OCI-LY1 (cell line): ENCODE measurements around the gene TSNAXIP1.

Experiments used
- H2AFZ ChIP-seq: fragments of 200-600 bp; sonication (generic), shearing (Covaris generic); 2 replicates; pipeline ENCODE4 v1.6.0; 2014; ENCODE audit warnings: antibody characterized with exemption, mild to moderate bottlenecking, low read length
- H3F3A ChIP-seq: fragments of 200-600 bp; sonication (generic), shearing (Covaris generic); 2 replicates; pipeline ENCODE4 v1.6.0; 2014; ENCODE audit warnings: mild to moderate bottlenecking, antibody characterized with exemption, low read length, moderate library complexity; ENCODE audit not compliant: insufficient read depth
- H3K27ac ChIP-seq: fragments of 200-600 bp; sonication (generic); 2 replicates; pipeline ENCODE4 v1.5.1; 2014; ENCODE audit warnings: low read length, mixed run types, mild to moderate bottlenecking, low read depth; ENCODE audit not compliant: poor library complexity, severe bottlenecking
- H3K27me3 ChIP-seq: fragments of 200-600 bp; sonication (generic); 2 replicates; pipeline ENCODE4 v1.6.0; 2014; ENCODE audit warnings: antibody characterized with exemption, mild to moderate bottlenecking, low read length, moderate library complexity; ENCODE audit not compliant: insufficient read depth
- H3K36me3 ChIP-seq: fragments of 200-600 bp; sonication (generic); 2 replicates; pipeline ENCODE4 v1.6.1; 2014; ENCODE audit warnings: mild to moderate bottlenecking, antibody characterized with exemption, low read length, moderate library complexity, mixed read lengths; ENCODE audit not compliant: insufficient read depth
- H3K4me1 ChIP-seq: fragments of 200-600 bp; sonication (generic); 2 replicates; pipeline ENCODE4 v1.5.1; 2014; ENCODE audit warnings: mild to moderate bottlenecking, low read length, moderate library complexity; ENCODE audit not compliant: insufficient read depth, severe bottlenecking
- H3K4me2 ChIP-seq: fragments of 200-600 bp; sonication (generic), shearing (Covaris generic); 2 replicates; pipeline ENCODE4 v1.6.1; 2014; ENCODE audit warnings: low read length
- H3K4me3 ChIP-seq: fragments of 200-600 bp; sonication (generic); 2 replicates; pipeline ENCODE4 v1.5.1; 2014; ENCODE audit warnings: low read length, low read depth, mild to moderate bottlenecking, mixed read lengths; ENCODE audit not compliant: poor library complexity, severe bottlenecking
- H3K79me2 ChIP-seq: fragments of 200-600 bp; shearing (Covaris generic); 2 replicates; pipeline ENCODE4 v1.6.1; 2016; ENCODE audit warnings: mixed run types, low read length, mixed read lengths; ENCODE audit not compliant: insufficient read depth
- H3K9ac ChIP-seq: fragments of 200-600 bp; sonication (generic), shearing (Covaris generic); 2 replicates; pipeline ENCODE4 v1.6.1; 2014; ENCODE audit warnings: mild to moderate bottlenecking, low read length, mixed read lengths
- H3K9me2 ChIP-seq: fragments of 200-600 bp; sonication (generic), shearing (Covaris generic); 2 replicates; pipeline ENCODE4 v1.6.1; 2014; ENCODE audit warnings: low read depth, mild to moderate bottlenecking, low read length, mixed read lengths
- H3K9me3 ChIP-seq: fragments of 200-600 bp; shearing (Covaris generic); 2 replicates; pipeline ENCODE4 v1.6.1; 2014; ENCODE audit warnings: low read length, mixed read lengths
- H4K20me1 ChIP-seq: fragments of 200-600 bp; sonication (generic), shearing (Covaris generic); 2 replicates; pipeline ENCODE4 v1.6.0; 2016; ENCODE audit warnings: mild to moderate bottlenecking, low read length; ENCODE audit not compliant: insufficient read depth
- EZH2 ChIP-seq: fragments of 200-600 bp; sonication (generic), shearing (Covaris generic); IDR thresholded peaks from 2 replicates; pipeline ENCODE4 v1.8.0; 2017; ENCODE audit warnings: borderline replicate concordance, mixed run types, mild to moderate bottlenecking, antibody characterized with exemption, low read length, moderate library complexity, mixed read lengths
- TF ChIP-seq, protein P1 (sequence below): fragments of 200-600 bp; sonication (generic), shearing (Covaris generic); IDR thresholded peaks from 2 replicates; pipeline ENCODE4 v1.5.1; 2017; ENCODE audit warnings: mild to moderate bottlenecking, antibody characterized with exemption, low read length, moderate library complexity, mixed read lengths

The TSNAXIP1 gene

DNA sequence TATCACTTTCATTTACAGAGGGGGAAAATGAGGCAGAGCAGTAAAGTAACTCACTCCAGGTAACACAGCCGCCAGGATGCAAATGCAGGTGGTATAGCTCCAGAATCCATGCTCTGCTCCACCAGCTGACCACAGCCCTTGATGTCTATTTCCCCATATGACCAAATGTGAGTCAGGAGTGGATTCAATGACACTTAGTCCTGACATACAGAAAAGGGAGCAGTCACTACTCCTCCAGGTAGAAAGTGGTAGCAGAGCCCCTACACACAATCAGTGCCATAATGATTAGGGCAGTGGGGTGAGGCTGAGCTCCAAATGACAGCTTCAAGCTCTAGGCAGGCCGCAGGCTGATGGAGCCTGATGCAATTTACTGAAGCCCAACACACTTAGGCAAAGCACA, 44.3 kb upstream of the TSNAXIP1 start:
- H3K9me2 ChIP-seq: no peaks in the 10 kb centered on the region
- H3K27me3 ChIP-seq: no peaks in the 10 kb centered on the region
- H3K36me3 ChIP-seq: no peaks in the 10 kb centered on the region; the same call in 1 of the 2 replicates
- no peaks in the 10 kb centered on the region for H4K20me1 ChIP-seq
- H3K4me3 ChIP-seq: no peak overlapping the region
- H3K79me2 ChIP-seq: no peaks in the 10 kb centered on the region
- no peak for TF ChIP-seq EZH2
- TF ChIP-seq, protein P1, sequence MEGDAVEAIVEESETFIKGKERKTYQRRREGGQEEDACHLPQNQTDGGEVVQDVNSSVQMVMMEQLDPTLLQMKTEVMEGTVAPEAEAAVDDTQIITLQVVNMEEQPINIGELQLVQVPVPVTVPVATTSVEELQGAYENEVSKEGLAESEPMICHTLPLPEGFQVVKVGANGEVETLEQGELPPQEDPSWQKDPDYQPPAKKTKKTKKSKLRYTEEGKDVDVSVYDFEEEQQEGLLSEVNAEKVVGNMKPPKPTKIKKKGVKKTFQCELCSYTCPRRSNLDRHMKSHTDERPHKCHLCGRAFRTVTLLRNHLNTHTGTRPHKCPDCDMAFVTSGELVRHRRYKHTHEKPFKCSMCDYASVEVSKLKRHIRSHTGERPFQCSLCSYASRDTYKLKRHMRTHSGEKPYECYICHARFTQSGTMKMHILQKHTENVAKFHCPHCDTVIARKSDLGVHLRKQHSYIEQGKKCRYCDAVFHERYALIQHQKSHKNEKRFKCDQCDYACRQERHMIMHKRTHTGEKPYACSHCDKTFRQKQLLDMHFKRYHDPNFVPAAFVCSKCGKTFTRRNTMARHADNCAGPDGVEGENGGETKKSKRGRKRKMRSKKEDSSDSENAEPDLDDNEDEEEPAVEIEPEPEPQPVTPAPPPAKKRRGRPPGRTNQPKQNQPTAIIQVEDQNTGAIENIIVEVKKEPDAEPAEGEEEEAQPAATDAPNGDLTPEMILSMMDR: no peak
- no peaks in the 10 kb centered on the region for H3K9me3 ChIP-seq
- peaks cover 12% of the 10 kb centered on the region for H3K4me1 ChIP-seq
- H2AFZ ChIP-seq: no peak overlapping the region
- no peak overlapping the region for H3K27ac ChIP-seq
- H3K4me2 ChIP-seq: no peak overlapping the region
- no peaks in the 10 kb centered on the region for H3F3A ChIP-seq
- no peak overlapping the region for H3K9ac ChIP-seq

DNA sequence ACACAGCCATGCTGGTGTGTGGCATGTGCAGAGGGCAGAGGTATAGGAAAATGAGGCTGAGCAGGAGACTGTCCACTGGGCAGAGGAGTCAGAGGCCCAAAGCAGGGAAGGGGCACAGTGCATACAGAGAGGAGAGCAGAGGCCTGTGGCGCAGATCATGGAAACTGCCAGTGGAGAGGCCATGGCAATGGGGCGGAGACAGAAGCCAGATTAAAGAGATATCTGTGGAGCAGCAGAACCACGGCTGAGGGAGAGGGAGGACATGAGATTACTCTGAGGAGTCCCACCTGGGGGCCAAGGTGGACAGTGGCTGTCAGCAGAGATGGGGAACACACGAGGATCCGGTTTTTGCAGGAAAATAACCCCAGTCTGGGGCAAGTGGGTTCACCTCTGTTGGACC, 43.6 kb upstream of the TSNAXIP1 start:
- peaks cover 12% of the 10 kb centered on the region for H3K4me1 ChIP-seq
- no peak overlapping the region for H3K4me2 ChIP-seq
- H3K36me3 ChIP-seq: no peaks in the 10 kb centered on the region; the same call in 1 of the 2 replicates
- no peaks in the 10 kb centered on the region for H4K20me1 ChIP-seq
- no peaks in the 10 kb centered on the region for H3K79me2 ChIP-seq
- H3K4me3 ChIP-seq: no peak overlapping the region
- no peaks in the 10 kb centered on the region for H3K9me3 ChIP-seq
- H3K27ac ChIP-seq: no peak overlapping the region
- H3K9ac ChIP-seq: no peak overlapping the region
- TF ChIP-seq, protein P1: no peak
- H3F3A ChIP-seq: no peaks in the 10 kb centered on the region
- no peaks in the 10 kb centered on the region for H3K27me3 ChIP-seq
- H2AFZ ChIP-seq: no peak overlapping the region
- H3K9me2 ChIP-seq: no peaks in the 10 kb centered on the region

DNA sequence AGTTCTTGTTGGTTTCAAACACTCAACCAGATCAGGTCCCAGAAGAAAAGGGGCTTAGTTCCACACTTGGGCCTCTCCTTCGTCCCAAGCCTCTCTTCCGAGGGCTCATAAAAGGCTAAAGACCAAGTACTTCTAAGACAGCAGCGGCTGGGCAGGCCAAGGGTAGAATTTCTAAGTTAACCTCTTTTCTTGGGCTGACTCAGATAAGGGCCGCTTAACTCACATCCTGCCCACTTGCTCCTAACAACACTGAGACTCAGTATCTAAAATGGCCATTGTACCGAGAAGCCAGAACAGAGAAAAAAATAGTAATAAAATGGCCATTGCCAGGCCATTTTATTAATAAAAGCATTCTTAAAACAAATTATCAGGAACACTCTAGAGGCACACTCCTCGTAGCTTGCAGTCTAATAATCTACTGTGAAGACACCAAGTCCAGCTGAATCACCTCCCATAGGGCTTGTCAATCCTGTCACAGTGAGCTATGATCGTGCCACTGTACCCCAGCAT, 42.5 kb upstream of the TSNAXIP1 start:
- H3K9ac ChIP-seq: no peak overlapping the region
- H3F3A ChIP-seq: no peaks in the 10 kb centered on the region
- peaks cover 12% of the 10 kb centered on the region for H3K4me1 ChIP-seq
- TF ChIP-seq, protein P1: no peak
- no peaks in the 10 kb centered on the region for H4K20me1 ChIP-seq
- no peak overlapping the region for H3K4me3 ChIP-seq
- no peak overlapping the region for H2AFZ ChIP-seq
- H3K9me2 ChIP-seq: no peaks in the 10 kb centered on the region
- H3K9me3 ChIP-seq: no peaks in the 10 kb centered on the region
- no peaks in the 10 kb centered on the region for H3K27me3 ChIP-seq
- H3K4me2 ChIP-seq: no peak overlapping the region
- H3K27ac ChIP-seq: no peak overlapping the region
- no peaks in the 10 kb centered on the region for H3K79me2 ChIP-seq
- H3K36me3 ChIP-seq: no peaks in the 10 kb centered on the region; the same call in 1 of the 2 replicates
